IPS-15b (cell line): ENCODE results near the gene GUK1.

Source experiments
- H3K27me3 ChIP-seq: one replicate; pipeline ENCODE4 v1.6.1; 2013; ENCODE audit warnings: low read length; ENCODE audit not compliant: control insufficient read depth, insufficient read depth
- H3K36me3 ChIP-seq: one replicate; pipeline ENCODE4 v1.6.1; 2013; ENCODE audit warnings: low read length; ENCODE audit not compliant: control insufficient read depth, insufficient read depth
- H3K4me1 ChIP-seq: one replicate; pipeline ENCODE4 v1.6.1; 2013; ENCODE audit warnings: mild to moderate bottlenecking, low read length; ENCODE audit not compliant: control insufficient read depth, insufficient read depth
- H3K4me3 ChIP-seq: one replicate; pipeline ENCODE4 v1.5.1; 2013; ENCODE audit warnings: low read depth, low read length
- H3K9ac ChIP-seq: one replicate; pipeline ENCODE4 v1.6.1; 2013; ENCODE audit warnings: low read depth, mild to moderate bottlenecking, low read length
- H3K9me3 ChIP-seq: one replicate; pipeline ENCODE4 v1.6.1; 2013; ENCODE audit warnings: mild to moderate bottlenecking, low read length; ENCODE audit not compliant: control insufficient read depth, insufficient read depth

Gene GUK1

GRCh38 chr1:228139931-228140723, at the start of gene GUK1:
Gene GUK1 (plus strand): TSS chr1:228140279. CDS start chr1:228140303, 24 bp downstream.
- no peaks in the 10 kb centered on the region for H3K4me1 ChIP-seq
- H3K9ac ChIP-seq: peak within 1 kb of the TSS; percentile 12
- H3K36me3 ChIP-seq: no peaks in the 10 kb centered on the region
- H3K27me3 ChIP-seq: peaks cover 13% of the 10 kb centered on the region
- peak within 1 kb of the TSS; percentile 75 for H3K4me3 ChIP-seq
- H3K9me3 ChIP-seq: no peaks in the 10 kb centered on the region

- Histone ChIP-seq H3K27me3 (no peaks in the 10 kb centered on the region), H3K36me3 (peaks cover 3% of the 10 kb centered on the region), H3K9me3 (no peaks in the 10 kb centered on the region), H3K4me3 (no peak overlapping the region), H3K4me1 (no peaks in the 10 kb centered on the region), H3K9ac (no peak overlapping the region)
Observed at GRCh38 chr1:228090613-228091081, 49.4 kb upstream of the GUK1 start.

GRCh38 chr1:228091084-228091483, 49.0 kb upstream of the GUK1 start:
- H3K9me3 ChIP-seq: no peaks in the 10 kb centered on the region
- no peak overlapping the region for H3K9ac ChIP-seq
- peaks cover 3% of the 10 kb centered on the region for H3K36me3 ChIP-seq
- no peaks in the 10 kb centered on the region for H3K4me1 ChIP-seq
- H3K27me3 ChIP-seq: no peaks in the 10 kb centered on the region
- no peak overlapping the region for H3K4me3 ChIP-seq

GRCh38 chr1:228092342-228093049, 47.6 kb upstream of the GUK1 start:
- no peak overlapping the region for H3K4me3 ChIP-seq
- no peaks in the 10 kb centered on the region for H3K9me3 ChIP-seq
- no peaks in the 10 kb centered on the region for H3K27me3 ChIP-seq
- no peaks in the 10 kb centered on the region for H3K4me1 ChIP-seq
- H3K9ac ChIP-seq: no peak overlapping the region
- peaks cover 3% of the 10 kb centered on the region for H3K36me3 ChIP-seq

GRCh38 chr1:228093050-228093906, 46.8 kb upstream of the GUK1 start:
- no peak overlapping the region for H3K4me3 ChIP-seq
- no peaks in the 10 kb centered on the region for H3K9me3 ChIP-seq
- no peaks in the 10 kb centered on the region for H3K4me1 ChIP-seq
- no peak overlapping the region for H3K9ac ChIP-seq
- no peaks in the 10 kb centered on the region for H3K27me3 ChIP-seq
- H3K36me3 ChIP-seq: peaks cover 5% of the 10 kb centered on the region

- Histone ChIP-seq H3K4me3 (no peak overlapping the region), H3K9me3 (no peaks in the 10 kb centered on the region), H3K36me3 (peaks cover 14% of the 10 kb centered on the region), H3K4me1 (no peaks in the 10 kb centered on the region), H3K27me3 (no peaks in the 10 kb centered on the region), H3K9ac (no peak overlapping the region)
Observed at GRCh38 chr1:228094432-228095016, 45.6 kb upstream of the GUK1 start.

GRCh38 chr1:228095161-228095560, 44.9 kb upstream of the GUK1 start:
- no peaks in the 10 kb centered on the region for H3K9me3 ChIP-seq
- H3K4me1 ChIP-seq: no peaks in the 10 kb centered on the region
- no peak overlapping the region for H3K4me3 ChIP-seq
- H3K36me3 ChIP-seq: peaks cover 14% of the 10 kb centered on the region
- no peaks in the 10 kb centered on the region for H3K27me3 ChIP-seq
- no peak overlapping the region for H3K9ac ChIP-seq

GRCh38 chr1:228095938-228096337, 44.1 kb upstream of the GUK1 start:
- Histone ChIP-seq H3K36me3 (peaks cover 14% of the 10 kb centered on the region), H3K4me1 (no peaks in the 10 kb centered on the region), H3K9me3 (no peaks in the 10 kb centered on the region)

GRCh38 chr1:228096416-228097332, 43.4 kb upstream of the GUK1 start:
- H3K36me3 ChIP-seq: peaks cover 14% of the 10 kb centered on the region
- H3K27me3 ChIP-seq: no peaks in the 10 kb centered on the region
- no peak overlapping the region for H3K4me3 ChIP-seq
- H3K9me3 ChIP-seq: no peaks in the 10 kb centered on the region
- H3K4me1 ChIP-seq: no peaks in the 10 kb centered on the region
- H3K9ac ChIP-seq: no peak overlapping the region

More at GRCh38 chr1:228095938-228096337, 44.1 kb upstream of the GUK1 start:
- Histone ChIP-seq H3K4me3 (no peak overlapping the region), H3K9ac (no peak overlapping the region), H3K27me3 (no peaks in the 10 kb centered on the region)

- H3K27me3 ChIP-seq: no peaks in the 10 kb centered on the region
- no peak overlapping the region for H3K4me3 ChIP-seq
- H3K9ac ChIP-seq: no peak overlapping the region
- no peaks in the 10 kb centered on the region for H3K9me3 ChIP-seq
- no peaks in the 10 kb centered on the region for H3K4me1 ChIP-seq
- H3K36me3 ChIP-seq: peaks cover 11% of the 10 kb centered on the region
Observed at GRCh38 chr1:228097333-228098081, 42.6 kb upstream of the GUK1 start.
